A673 (cell line): ENCODE results near the gene RPH3AL. TPM values are rescaled to one million over a fixed set of nuclear protein-coding genes. Genes with fewer than 3 reads are reported as not detected.

Experiments used
- BruUV-seq: library from RNA; stranded (reverse); fragments of 400-500 nt; replicated peaks from 2 replicates; lab custom pipeline; 2021; lab: Mats Ljungman, UMichigan
- CTCF ChIA-PET: fragments of 300-600 bp; sonication (Branson Sonifier 250); formaldehyde crosslinking; loops from one replicate; lab custom pipeline; 2022; ENCODE audit warnings: antibody characterized with exemption; lab: Charles Lee
- POLR2A ChIA-PET: fragments of 300-600 bp; sonication (Branson Sonifier 250); formaldehyde crosslinking; loops from one replicate; lab custom pipeline; 2022; ENCODE audit warnings: antibody characterized with exemption; ENCODE audit not compliant: low non-redundant PET; lab: Charles Lee
- DNase-seq: peaks from one replicate; pipeline ENCODE4 v3.0.0-alpha.2; 2015; ENCODE audit warnings: low spot score
- H3K27ac ChIP-seq: fragments of 200-600 bp; sonication (generic); 2 replicates; pipeline ENCODE4 v1.5.1; 2016; ENCODE audit warnings: mixed run types, low read depth, mild to moderate bottlenecking, mixed read lengths, antibody characterized with exemption, low read length; ENCODE audit not compliant: poor library complexity, severe bottlenecking
- H3K27me3 ChIP-seq: fragments of 200-600 bp; sonication (generic); replicated peaks from 2 replicates; pipeline ENCODE4 v1.6.1; 2017; ENCODE audit warnings: mixed run types, low read depth, mild to moderate bottlenecking, mixed read lengths, antibody characterized with exemption, low read length; ENCODE audit not compliant: insufficient read depth, poor library complexity
- H3K36me3 ChIP-seq: fragments of 200-600 bp; sonication (generic); 2 replicates; pipeline ENCODE4 v1.6.1; 2016; ENCODE audit warnings: mixed run types, mild to moderate bottlenecking, mixed read lengths, antibody characterized with exemption, low read length; ENCODE audit not compliant: insufficient read depth, poor library complexity, severe bottlenecking
- H3K4me1 ChIP-seq: fragments of 200-600 bp; sonication (generic); 2 replicates; pipeline ENCODE4 v1.6.1; 2017; ENCODE audit warnings: mixed run types, mild to moderate bottlenecking, mixed read lengths, antibody characterized with exemption, low read length; ENCODE audit not compliant: insufficient read depth, poor library complexity, severe bottlenecking
- H3K4me3 ChIP-seq: fragments of 200-600 bp; sonication (generic); 2 replicates; pipeline ENCODE4 v1.5.1; 2016; ENCODE audit warnings: low read depth, mixed run types, mild to moderate bottlenecking, mixed read lengths, low read length; ENCODE audit not compliant: poor library complexity, severe bottlenecking
- H3K9me3 ChIP-seq: fragments of 200-600 bp; sonication (generic); 2 replicates; pipeline ENCODE4 v1.6.1; 2016; ENCODE audit warnings: mixed run types, low read depth, mild to moderate bottlenecking, mixed read lengths, antibody characterized with exemption, low read length; ENCODE audit not compliant: poor library complexity, severe bottlenecking
- CTCF ChIP-seq: fragments of 300-800, 200-600 bp; sonication (generic); conservative IDR thresholded peaks from 2 replicates; pipeline ENCODE4 v1.5.1; 2017; ENCODE audit warnings: low read depth, mild to moderate bottlenecking, antibody characterized with exemption, low read length, moderate library complexity, mixed read lengths
- EZH2 ChIP-seq: fragments of 200-600 bp; sonication (generic); IDR thresholded peaks from 2 replicates; pipeline ENCODE4 v1.6.1; 2017; ENCODE audit warnings: borderline replicate concordance, low read depth, mild to moderate bottlenecking, mixed read lengths, antibody characterized with exemption, low read length; ENCODE audit not compliant: poor library complexity, severe bottlenecking
- intact Hi-C: fragments of 100-400 bp; cut with micrococcal nuclease; formaldehyde crosslinking; loops from one replicate; pipeline ENCODE4 v1.10.0; 2022; ENCODE audit not compliant: unreplicated experiment
- total RNA-seq: library from RNA; stranded (reverse); gene quantifications from 2 replicates; pipeline ENCODE4 v1.2.3, GENCODE V29; 2021

The RPH3AL gene
- total RNA-seq, 1 experiment from 2014 or later = 0.82 TPM

GRCh38 chr17:284676-285355, 67.8 kb downstream of the RPH3AL start:
- no peaks in the 10 kb centered on the region for H3K9me3 ChIP-seq
- no peak for TF ChIP-seq EZH2
- BruUV-seq = no TSS peak
- H3K27me3 ChIP-seq = no peaks in the 10 kb centered on the region
- intact Hi-C loops = no loop called here
- POLR2A ChIA-PET = no interaction called here
- CTCF ChIA-PET = no interaction called here
- no peaks in the 10 kb centered on the region for H3K4me1 ChIP-seq
- no peak overlapping the region for H3K27ac ChIP-seq
- H3K4me3 ChIP-seq = no peak overlapping the region
- no peaks in the 10 kb centered on the region for H3K36me3 ChIP-seq
- no peak for DNase-seq

- ChIA-PET CTCF (no interaction called here), POLR2A (no interaction called here)
- no peak for DNase-seq
- Histone ChIP-seq H3K36me3 (no peaks in the 10 kb centered on the region), H3K4me1 (no peaks in the 10 kb centered on the region), H3K9me3 (no peaks in the 10 kb centered on the region), H3K27me3 (no peaks in the 10 kb centered on the region), H3K4me3 (no peak overlapping the region), H3K27ac (no peak overlapping the region)
- intact Hi-C loops = no loop called here
- BruUV-seq = no TSS peak
- TF ChIP-seq CTCF (no peak), EZH2 (no peak)
These were observed 68.5 kb downstream of the RPH3AL start for GRCh38 chr17:283911-284675.

DNA sequence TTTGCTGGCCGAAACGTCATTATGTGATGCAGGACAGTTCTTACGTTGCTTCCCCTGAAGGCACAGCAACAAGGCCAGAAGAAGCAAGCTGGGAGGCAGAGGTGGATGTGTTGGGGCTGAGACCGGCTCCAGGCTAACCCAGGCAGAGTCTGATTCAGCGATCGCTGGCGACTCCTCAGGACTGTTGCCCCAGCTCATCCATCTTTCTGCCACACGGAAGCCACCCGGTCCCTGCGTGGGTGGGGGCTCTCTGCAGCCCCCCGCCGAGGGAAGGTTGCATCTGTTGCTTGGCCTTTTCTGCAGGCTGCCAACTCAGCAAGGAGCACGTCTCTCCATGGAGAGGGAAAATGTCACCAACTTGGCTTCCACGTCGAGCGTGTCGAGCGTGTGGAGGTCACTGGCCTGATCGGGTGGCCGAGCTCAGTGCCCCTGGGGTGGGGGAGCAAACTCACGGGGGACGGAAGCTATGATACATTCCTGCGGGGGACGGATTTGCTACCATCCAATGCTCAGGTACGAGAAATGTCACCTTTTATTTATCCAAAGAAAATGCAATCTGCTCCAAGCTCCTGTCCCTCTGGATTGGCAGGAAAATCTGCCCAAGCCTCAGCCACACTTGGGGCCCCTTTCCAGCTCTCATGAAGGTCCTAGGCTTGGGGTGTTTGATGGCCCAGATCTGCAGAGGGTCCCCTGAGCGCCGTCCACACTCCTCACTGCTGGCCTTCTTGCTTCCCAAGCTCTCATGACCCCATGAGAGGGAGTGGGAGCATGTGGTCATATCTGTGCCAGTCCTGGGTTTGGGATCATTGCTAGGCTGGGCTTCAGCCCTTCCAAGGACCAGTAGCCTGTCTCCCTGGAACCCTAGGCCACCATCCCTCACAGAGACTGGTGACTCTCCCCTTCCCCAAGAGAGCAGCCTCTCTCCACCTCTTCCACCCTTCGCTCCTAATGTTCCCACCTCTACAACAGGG, 69.4 kb downstream of the RPH3AL start:
- POLR2A ChIA-PET = no interaction called here
- Histone ChIP-seq H3K27ac (no peak overlapping the region), H3K36me3 (no peaks in the 10 kb centered on the region), H3K9me3 (no peaks in the 10 kb centered on the region), H3K4me3 (no peak overlapping the region), H3K4me1 (no peaks in the 10 kb centered on the region), H3K27me3 (no peaks in the 10 kb centered on the region)
- no TSS peak for BruUV-seq
- intact Hi-C loops = no loop called here
- CTCF ChIA-PET = no interaction called here
- DNase-seq = no peak
- no peak for TF ChIP-seq EZH2
- TF ChIP-seq CTCF = no peak
